HG03025 (cell line): Measurements from ENCODE around the gene RAB21.
"Not testable (repeated sequence)": the region's sequence is repeated elsewhere in the genome, so short reads cannot be mapped to it uniquely, and the experiment has no call there.

Experiments used
- ATAC-seq: cut with Tn5 transposase; IDR thresholded peaks from one replicate; pipeline ENCODE4 v1.9.1; 2021; ENCODE audit warnings: mild to moderate bottlenecking, moderate library complexity; ENCODE audit not compliant: unreplicated experiment, low FRiP score

RAB21 gene

DNA sequence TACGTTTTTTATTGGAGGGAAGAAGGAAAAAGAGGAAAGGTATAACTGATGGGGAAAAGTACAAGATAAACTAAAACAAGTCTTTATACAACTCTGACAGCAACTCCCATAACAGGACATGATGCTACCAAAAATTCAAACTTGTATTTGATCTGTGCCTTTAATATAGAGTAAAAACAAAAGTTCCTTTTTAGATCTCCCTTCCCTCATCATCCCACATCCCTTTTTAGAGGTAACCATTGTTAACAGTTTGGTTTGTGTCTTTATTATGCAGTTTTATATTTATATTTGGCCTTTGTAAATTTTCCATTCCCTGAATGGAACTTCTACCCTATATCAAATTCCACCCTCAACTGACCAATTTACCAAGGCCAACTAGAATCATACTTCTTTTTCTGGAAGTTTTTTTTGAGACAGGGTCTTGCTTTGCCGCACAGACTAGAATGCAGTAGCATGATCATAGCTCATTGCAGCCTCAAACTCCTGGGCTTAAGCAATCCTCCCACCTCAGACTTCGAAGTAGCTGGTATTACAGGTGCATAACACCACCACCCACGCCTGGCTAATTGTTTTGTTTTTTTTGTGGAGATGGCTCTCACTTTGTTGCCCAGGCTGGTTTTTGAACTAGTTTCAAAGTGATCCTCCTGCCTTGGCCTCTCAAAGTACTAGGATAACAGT, 36.9 kb downstream of the RAB21 start:
- no peak for ATAC-seq

DNA sequence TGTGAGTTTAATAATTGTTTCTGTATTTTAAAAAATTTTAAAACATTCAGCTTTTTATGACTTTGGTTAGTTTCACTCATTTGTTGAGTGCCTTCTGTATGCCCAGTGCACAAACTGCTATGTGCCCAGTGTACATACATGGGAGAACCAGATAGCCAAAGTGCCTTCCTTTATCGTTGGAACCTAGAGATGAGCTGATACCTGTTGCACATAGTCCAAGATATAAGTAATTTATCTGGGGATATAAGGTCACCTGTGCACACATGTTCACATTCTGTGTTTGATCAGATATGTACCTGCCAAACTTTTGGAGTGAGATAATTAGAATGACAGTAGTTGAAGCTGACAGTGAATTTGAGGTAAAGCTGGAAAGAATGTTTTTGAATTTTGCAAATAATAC, 37.9 kb downstream of the RAB21 start:
- no peak for ATAC-seq

DNA sequence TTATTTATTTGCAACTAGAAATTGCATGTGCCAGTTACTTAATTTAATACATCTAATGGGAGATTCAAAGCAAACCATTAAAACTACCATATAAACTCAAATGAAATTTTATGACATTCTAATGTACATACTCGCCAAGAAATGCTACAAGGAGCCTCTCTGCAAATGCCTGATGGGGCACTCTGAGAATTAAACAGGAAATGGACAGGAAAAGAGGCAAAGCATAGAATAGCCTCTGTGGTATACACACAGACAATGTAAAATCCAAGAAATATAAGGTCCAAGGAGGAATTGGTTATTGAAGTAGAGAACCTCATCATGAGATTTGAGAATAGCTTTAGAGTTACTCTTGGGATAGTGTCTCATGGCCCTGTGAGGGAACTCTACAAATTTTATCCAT, 41.2 kb downstream of the RAB21 start:
- no peak for ATAC-seq

DNA sequence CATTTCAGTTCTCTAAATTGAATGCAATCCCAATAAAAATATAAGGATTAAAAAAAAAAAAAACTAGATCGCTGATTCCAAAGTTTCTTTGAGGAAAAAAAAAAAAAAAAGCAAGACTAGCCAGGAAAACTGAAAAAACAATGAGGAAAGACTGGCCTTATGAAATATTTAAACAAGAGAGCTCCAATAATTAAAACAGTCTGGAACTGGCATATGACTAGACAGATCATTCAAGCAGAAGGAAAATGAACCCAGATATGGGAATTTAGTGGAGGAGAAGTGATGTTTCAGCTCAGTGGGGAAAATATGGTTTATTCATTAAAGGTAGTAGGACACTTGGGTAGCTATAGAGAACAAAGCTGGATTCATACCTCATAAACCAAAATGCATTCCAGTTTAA, 42.9 kb downstream of the RAB21 start:
- ATAC-seq = no peak

DNA sequence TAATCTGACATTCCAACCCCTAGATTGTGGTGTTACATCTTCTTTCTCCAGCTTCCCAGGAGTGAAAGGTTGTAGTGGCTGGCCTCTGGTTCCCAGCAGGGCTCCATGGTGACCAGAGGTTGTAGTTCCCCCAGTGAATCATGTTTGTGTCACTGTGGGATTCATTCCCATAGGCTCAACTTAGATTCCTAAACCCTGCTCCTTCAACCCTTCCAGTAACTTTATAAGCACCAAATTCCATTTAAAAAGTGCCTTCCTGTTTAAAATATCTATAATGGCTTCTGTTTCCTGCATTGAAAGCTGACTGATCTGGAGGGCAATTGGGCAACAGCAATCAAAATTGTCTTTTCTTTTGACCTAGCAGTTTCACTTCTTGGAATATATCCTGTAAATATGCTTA, 44.4 kb downstream of the RAB21 start:
- ATAC-seq = no peak

DNA sequence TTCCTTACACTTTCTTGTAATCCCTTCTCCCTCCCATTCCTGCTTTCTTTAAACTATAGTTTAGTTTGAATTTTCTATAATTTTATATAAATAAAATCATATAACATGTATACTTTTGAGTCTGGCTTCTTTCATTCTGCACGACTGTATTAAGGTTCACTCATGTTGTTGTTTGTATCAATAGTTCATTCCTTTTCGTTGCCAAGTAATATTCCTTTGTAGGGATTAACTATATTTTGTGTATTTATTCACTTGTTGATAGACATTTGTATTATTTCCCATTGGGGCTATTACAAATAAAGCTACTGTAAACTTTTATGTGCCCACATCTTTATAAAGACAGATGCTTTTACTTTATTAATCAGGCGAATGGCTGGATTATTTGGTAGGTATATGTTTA, 45.5 kb downstream of the RAB21 start:
- no peak for ATAC-seq

DNA sequence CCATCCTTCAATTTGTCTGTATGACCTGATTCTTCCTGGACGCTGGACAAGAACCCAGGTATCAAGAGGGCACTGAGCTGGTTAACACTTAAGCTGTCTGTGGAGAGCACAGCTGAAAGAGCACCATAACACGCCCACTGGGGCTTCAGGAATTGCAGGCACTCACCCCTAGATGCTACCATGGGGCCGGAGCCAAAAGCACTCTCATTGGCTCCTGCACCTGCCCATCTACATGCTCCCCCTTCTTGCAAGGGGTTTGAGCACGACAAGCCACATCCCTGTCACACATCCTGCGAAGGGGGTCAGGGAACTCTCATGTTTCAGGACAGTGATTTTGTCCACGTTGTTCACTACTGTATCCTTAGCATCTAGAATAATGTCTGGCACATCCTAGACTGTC, 49.8 kb downstream of the RAB21 start:
- ATAC-seq = no peak

DNA sequence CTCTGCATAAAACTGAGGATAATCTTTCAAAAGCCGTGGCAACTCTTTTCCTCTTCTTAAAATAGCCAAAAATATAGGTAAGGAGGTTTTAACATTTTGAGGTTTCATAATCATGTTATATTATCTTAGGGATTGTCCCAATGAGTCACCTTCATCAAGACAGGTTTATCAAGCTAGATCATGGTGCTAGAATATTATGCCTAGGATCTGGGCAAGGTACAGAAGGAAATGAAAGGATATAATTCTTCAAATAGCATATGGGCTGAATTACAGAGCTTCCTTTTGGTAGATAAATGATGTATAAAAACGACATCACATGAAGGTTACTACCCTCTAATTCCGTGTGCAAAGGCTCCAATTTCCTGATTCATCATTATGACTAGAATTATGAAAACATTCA, 56.3 kb downstream of the RAB21 start:
- ATAC-seq = no peak

DNA sequence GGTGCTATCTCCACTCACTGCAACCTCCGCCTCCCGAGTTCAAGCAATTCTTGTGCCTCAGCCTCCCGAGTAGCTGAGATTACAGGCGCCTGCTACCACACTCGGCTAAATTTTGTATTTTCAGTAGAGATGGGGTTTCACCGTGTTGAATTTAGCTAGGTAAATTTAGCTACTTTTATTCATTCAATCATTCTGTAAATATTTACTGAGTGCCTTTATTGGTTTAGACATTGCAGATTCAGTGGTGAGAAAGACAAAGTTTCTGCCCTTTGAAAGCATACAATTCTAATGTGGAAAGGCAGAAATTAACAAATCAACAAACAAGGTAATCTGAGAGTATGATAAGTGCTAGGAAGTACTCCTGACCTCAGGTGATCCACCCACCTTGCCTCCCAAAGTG, 60.6 kb downstream of the RAB21 start:
- ATAC-seq = not testable (repeated sequence)

DNA sequence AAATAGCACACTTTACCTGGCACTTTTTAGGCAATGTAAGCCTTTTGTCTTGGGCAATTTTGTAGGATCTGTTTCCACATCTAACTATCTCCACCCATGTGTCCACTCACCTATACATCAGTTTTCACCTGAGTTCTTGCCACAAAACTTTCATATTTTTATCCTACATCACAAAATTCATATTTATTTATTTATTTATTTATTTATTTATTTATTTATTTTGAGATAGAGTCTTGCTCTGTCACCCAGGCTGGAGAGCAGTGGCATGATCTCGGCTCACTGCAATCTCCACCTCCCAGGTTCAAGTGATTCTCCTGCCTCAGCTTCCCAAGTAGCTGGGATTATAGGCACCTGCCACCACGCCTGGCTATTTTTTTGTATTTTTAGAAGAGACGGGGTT, 67.4 kb downstream of the RAB21 start:
- ATAC-seq = not testable (repeated sequence)

DNA sequence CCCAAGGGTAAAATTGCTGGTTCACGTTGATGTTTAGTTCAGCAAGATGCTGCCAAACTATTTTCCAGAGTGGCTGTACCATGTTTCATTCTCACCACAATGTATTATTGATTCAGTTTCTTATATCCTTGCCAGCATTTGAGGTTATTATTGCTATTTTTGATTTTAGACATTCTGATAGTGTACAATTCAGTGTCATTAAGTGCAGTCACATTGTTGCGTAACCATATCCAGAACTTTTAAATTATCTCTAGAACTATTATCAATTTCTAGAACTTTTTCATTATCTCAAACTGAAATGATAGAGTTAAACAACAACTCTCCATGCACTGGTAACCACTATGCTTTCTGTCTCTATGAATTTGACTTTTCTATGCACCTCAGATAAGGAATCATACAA, 74.2 kb downstream of the RAB21 start:
- ATAC-seq = no peak

DNA sequence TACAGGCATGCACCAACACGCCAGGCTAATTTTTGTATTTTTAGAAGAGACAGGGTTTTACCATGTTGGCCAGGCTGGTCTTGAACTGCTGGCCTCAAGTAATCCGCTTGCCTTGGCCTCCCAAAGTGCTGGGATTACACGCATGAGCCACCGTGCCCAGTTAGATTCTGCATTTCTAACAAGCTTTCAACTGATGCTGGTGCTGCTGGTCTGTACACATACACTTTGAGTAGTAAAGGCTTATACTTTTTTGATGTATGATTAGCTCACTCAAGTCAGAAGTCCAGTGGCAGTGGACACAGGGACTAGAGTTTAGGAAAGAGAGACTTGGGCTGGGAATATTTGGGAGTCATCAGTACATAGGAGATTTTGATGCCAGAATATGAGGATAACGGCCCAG, 82.7 kb downstream of the RAB21 start:
- no peak for ATAC-seq

DNA sequence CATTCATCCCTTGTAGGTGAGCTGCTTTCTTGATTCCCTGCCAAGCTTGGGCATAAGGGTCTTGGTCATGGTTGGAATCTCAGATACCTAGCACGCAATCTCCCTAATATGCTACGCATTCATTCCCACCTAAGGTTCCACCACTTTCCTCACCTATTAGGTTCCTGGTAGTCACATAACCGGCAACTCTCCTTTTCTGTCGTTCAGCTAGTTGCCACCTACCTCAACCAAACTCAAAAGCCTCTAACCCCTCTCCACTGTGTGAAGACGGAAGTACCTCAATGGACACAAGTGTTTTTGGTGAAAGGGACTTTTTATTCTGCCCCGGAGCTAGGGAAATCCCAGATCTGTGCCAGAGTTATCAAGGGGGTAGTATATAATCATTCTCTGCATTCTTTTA, 83.6 kb downstream of the RAB21 start:
- no peak for ATAC-seq

DNA sequence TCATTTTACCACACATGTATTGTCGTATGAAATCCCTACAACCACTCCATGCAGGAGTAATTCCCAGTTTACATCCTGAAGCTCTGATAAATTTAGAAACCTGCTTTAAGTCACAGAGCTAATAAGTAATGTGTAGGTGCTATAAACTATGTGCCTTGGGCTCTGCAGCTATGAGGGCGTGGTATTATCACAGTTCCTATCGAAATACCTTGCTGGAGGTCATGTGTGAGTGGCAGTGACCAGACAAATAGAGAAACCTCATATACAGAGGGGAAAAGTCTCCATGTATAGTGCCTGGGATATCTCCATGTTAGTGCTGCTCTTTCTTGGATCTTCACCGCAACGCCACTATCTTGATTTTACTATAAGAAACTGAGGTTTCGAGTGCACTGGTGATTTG, 84.0 kb downstream of the RAB21 start:
- ATAC-seq = no peak

DNA sequence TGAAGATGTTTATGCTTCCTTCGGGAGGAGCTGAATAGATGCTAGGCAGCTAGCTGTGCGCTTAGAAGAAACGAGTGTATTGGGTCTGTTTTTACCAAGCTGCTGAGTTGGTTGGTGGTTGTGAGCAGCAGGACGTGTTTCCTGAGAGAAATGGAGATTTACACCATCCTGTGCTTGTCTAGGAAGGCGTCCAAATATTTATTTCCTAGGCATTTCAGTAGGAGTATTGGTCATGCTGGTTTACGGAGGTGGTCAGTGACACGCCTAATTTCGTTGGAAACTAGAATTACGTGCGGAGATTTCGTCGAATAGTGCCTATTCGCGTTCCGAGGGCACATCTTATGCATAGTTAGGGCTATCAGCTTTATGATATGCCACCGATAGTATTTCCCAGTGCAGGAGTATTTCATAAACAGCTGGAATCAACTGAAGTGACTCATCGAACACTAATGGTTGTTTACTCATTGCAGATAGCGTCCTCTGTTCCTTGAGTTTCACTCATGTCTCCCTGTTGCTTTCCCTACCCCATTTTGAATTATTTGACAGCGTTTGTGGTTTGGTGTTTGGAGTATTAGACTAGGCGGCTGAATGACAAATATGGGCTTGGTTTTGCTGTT, 85.7 kb downstream of the RAB21 start:
- ATAC-seq = no peak

DNA sequence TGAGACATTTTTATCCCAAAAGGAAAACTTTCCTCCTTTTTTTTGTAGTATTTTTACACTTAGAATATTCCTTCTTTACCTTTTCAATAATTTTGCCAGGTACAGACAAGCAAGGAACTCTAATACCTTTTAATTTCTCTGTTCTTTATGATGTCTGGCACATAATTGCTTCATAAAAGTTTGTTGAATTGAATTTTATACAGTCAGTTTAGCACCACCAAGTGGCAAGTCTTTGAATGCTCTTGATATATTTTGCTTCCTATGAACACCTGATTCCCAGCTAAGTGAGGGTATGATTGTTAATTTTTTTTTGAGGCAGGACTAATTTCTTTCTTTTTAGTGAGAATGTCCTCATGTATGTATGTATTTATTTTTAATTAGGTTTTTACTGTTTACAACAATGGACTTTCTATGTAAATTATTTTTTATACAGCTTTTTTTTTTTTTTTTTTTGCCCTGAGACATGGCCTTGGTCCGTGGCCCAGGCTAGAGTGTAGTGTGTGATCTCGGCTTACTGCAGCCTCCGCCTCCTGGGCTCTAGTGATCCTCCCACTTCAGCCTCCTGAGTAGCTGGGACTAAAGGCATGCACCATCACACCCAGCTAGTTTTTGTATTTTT, 91.8 kb downstream of the RAB21 start:
- ATAC-seq = no peak

DNA sequence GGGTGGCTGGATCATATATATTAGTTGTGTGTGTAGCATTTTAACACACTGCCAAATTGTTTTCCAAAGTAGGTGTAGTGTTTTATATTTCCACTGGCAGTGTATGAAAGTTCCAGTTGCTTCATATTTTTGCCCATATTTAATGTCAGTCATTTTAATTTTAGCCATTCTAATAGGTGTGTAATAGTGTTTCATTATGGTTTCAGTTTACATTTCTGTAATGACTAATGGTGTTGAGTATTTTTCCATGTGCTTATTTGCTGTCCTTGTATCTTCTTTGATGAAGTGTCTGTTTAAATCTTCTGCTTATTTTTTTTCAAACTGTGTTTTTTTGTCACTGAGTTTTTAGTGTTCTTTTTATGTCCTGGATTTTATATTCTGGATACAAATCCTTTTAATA, 93.5 kb downstream of the RAB21 start:
- ATAC-seq = no peak

DNA sequence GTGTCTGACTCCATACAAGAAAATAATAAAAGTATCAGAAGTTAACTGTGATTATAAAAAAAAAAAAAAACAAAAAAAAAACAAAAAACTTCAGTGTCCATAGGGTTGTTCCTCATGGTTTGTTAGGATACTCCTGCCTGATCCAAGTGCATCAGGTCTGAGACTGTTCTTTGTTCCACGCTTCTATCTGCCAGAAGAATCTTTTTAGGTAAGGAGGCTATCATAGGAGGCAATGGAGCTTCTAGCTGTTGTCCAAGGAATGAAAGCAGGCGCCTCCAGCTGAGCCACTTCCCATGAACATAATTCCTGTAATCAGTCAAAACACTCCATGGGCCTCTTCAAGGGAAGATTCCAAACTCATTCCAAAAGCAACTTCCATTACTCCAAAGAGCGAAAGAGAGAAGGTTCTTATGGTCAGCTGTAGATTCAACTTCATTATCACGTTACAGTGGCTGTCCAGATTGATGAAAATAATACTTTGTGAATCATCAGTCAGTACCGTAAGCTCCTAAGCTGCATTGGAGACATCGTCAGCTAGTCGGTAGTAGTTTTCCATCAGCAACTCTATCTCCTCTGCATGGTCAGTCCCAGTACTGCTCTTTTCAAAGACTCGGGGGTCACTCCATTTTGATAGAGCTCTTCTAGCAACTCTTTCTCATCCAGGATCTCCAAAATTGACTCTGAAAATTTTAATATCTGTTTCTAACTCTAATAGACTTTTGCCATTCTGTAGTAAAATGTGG, 94.6 kb downstream of the RAB21 start:
- no peak for ATAC-seq
